SJCRH30 (cell line): Measurements from ENCODE around the gene INPP5F. TPM values are rescaled to one million over a fixed set of nuclear protein-coding genes. Genes with fewer than 3 reads are reported as not detected.

Experiments
- DNase-seq, 2 experiments: peaks; one replicate each; pipeline ENCODE4 v3.0.0-alpha.2; 2015 to 2020
- H3K27ac ChIP-seq: fragments of 250-450 bp; sonication (Bioruptor Pico); 2 replicates; pipeline ENCODE4 v1.5.1; 2020; ENCODE audit warnings: mild to moderate bottlenecking, moderate library complexity
- H3K27me3 ChIP-seq: fragments of 250-450 bp; sonication (Bioruptor Pico); 2 replicates; pipeline ENCODE4 v1.5.1; 2020; ENCODE audit warnings: mild to moderate bottlenecking, moderate library complexity
- H3K36me3 ChIP-seq: fragments of 250-450 bp; sonication (Bioruptor Pico); 2 replicates; pipeline ENCODE4 v1.5.1; 2020; ENCODE audit warnings: mild to moderate bottlenecking, moderate library complexity
- H3K4me1 ChIP-seq: fragments of 250-450 bp; sonication (Bioruptor Pico); 2 replicates; pipeline ENCODE4 v1.5.1; 2020; ENCODE audit warnings: mild to moderate bottlenecking, moderate library complexity
- H3K4me3 ChIP-seq: fragments of 250-450 bp; sonication (Bioruptor Pico); 2 replicates; pipeline ENCODE4 v1.5.1; 2020; ENCODE audit warnings: mild to moderate bottlenecking, moderate library complexity
- H3K9me3 ChIP-seq: fragments of 250-450 bp; sonication (Bioruptor Pico); replicated peaks from 2 replicates; pipeline ENCODE4 v1.5.1; 2020; ENCODE audit warnings: mild to moderate bottlenecking, moderate library complexity
- total RNA-seq: library from RNA; depleted of rRNA; stranded (reverse); fragments of >200 nt; shearing (Covaris generic); gene quantifications from 2 replicates; pipeline ENCODE4 v1.2.3, GENCODE V29; 2014

Gene INPP5F
- total RNA-seq, 1 experiment from 2014 or later = 13.8 TPM

- H3K4me3 ChIP-seq = no peak overlapping the region
- no peaks in the 10 kb centered on the region for H3K27me3 ChIP-seq
- H3K4me1 ChIP-seq = no peaks in the 10 kb centered on the region
- peaks cover 49% of the 10 kb centered on the region for H3K36me3 ChIP-seq
- DNase-seq = no peak
- H3K9me3 ChIP-seq = no peaks in the 10 kb centered on the region
- no peak overlapping the region for H3K27ac ChIP-seq
Measured at GRCh38 chr10:119826771-119827170, 100.9 kb downstream of the INPP5F start.

- Histone ChIP-seq H3K9me3 (no peaks in the 10 kb centered on the region), H3K4me1 (no peaks in the 10 kb centered on the region), H3K36me3 (peaks cover 50% of the 10 kb centered on the region), H3K27me3 (no peaks in the 10 kb centered on the region), H3K27ac (no peak overlapping the region), H3K4me3 (no peak overlapping the region)
- DNase-seq = no peak
Measured at GRCh38 chr10:119827430-119827829, 101.6 kb downstream of the INPP5F start.

GRCh38 chr10:119829429-119829828, 103.6 kb downstream of the INPP5F start:
- DNase-seq = no peak
- H3K27me3 ChIP-seq = no peaks in the 10 kb centered on the region
- H3K4me3 ChIP-seq = no peak overlapping the region
- H3K36me3 ChIP-seq = peaks cover 61% of the 10 kb centered on the region
- no peaks in the 10 kb centered on the region for H3K9me3 ChIP-seq
- no peaks in the 10 kb centered on the region for H3K4me1 ChIP-seq
- H3K27ac ChIP-seq = no peak overlapping the region

- Histone ChIP-seq H3K27me3 (no peaks in the 10 kb centered on the region), H3K4me3 (no peak overlapping the region), H3K36me3 (peaks cover 64% of the 10 kb centered on the region), H3K9me3 (no peaks in the 10 kb centered on the region), H3K27ac (no peak overlapping the region), H3K4me1 (no peaks in the 10 kb centered on the region)
- DNase-seq = no peak
Measured at GRCh38 chr10:119830851-119831250, 105.0 kb downstream of the INPP5F start.

GRCh38 chr10:119831656-119832055, 105.8 kb downstream of the INPP5F start:
- H3K9me3 ChIP-seq = no peaks in the 10 kb centered on the region

GRCh38 chr10:119832951-119833350, 107.1 kb downstream of the INPP5F start:
- Histone ChIP-seq H3K27me3 (no peaks in the 10 kb centered on the region), H3K9me3 (no peaks in the 10 kb centered on the region), H3K27ac (no peak overlapping the region), H3K4me3 (no peak overlapping the region), H3K4me1 (no peaks in the 10 kb centered on the region), H3K36me3 (peaks cover 75% of the 10 kb centered on the region)
- DNase-seq = no peak

More at GRCh38 chr10:119831656-119832055, 105.8 kb downstream of the INPP5F start:
- Histone ChIP-seq H3K36me3 (peaks cover 65% of the 10 kb centered on the region), H3K4me3 (no peak overlapping the region), H3K27me3 (no peaks in the 10 kb centered on the region), H3K27ac (no peak overlapping the region), H3K4me1 (no peaks in the 10 kb centered on the region)
- no peak for DNase-seq

- Histone ChIP-seq H3K27me3 (no peaks in the 10 kb centered on the region), H3K4me1 (no peaks in the 10 kb centered on the region), H3K36me3 (peaks cover 75% of the 10 kb centered on the region), H3K27ac (no peak overlapping the region), H3K4me3 (no peak overlapping the region), H3K9me3 (no peaks in the 10 kb centered on the region)
- DNase-seq = no peak
Measured at GRCh38 chr10:119834188-119834587, 108.3 kb downstream of the INPP5F start.

- no peak overlapping the region for H3K27ac ChIP-seq
- no peaks in the 10 kb centered on the region for H3K9me3 ChIP-seq
- no peak for DNase-seq
- H3K36me3 ChIP-seq = peaks cover 87% of the 10 kb centered on the region
- H3K27me3 ChIP-seq = no peaks in the 10 kb centered on the region
- H3K4me1 ChIP-seq = peaks cover 22% of the 10 kb centered on the region
- no peak overlapping the region for H3K4me3 ChIP-seq
Measured at GRCh38 chr10:119845656-119846055, 119.8 kb downstream of the INPP5F start.

- Histone ChIP-seq H3K9me3 (no peaks in the 10 kb centered on the region), H3K4me1 (peaks cover 22% of the 10 kb centered on the region), H3K27me3 (no peaks in the 10 kb centered on the region), H3K27ac (peak overlapping the region; percentile 72), H3K36me3 (peaks cover 83% of the 10 kb centered on the region), H3K4me3 (no peak overlapping the region)
- peak; percentile 13 for DNase-seq
Measured at GRCh38 chr10:119849031-119849789, 123.4 kb downstream of the INPP5F start.

GRCh38 chr10:119849944-119850343, 124.1 kb downstream of the INPP5F start:
- Histone ChIP-seq H3K36me3 (peaks cover 81% of the 10 kb centered on the region), H3K9me3 (no peaks in the 10 kb centered on the region)

GRCh38 chr10:119852277-119852676, 126.4 kb downstream of the INPP5F start:
- H3K36me3 ChIP-seq = peaks cover 72% of the 10 kb centered on the region
- no peak for DNase-seq
- no peaks in the 10 kb centered on the region for H3K9me3 ChIP-seq
- H3K27ac ChIP-seq = no peak overlapping the region
- H3K4me3 ChIP-seq = no peak overlapping the region
- no peaks in the 10 kb centered on the region for H3K27me3 ChIP-seq
- peaks cover 22% of the 10 kb centered on the region for H3K4me1 ChIP-seq

More at GRCh38 chr10:119849944-119850343, 124.1 kb downstream of the INPP5F start:
- peak overlapping the region; percentile 72 for H3K27ac ChIP-seq
- no peaks in the 10 kb centered on the region for H3K27me3 ChIP-seq
- peaks cover 22% of the 10 kb centered on the region for H3K4me1 ChIP-seq
- DNase-seq = no peak
- H3K4me3 ChIP-seq = no peak overlapping the region

- peaks cover 22% of the 10 kb centered on the region for H3K4me1 ChIP-seq
- H3K27me3 ChIP-seq = no peaks in the 10 kb centered on the region
- peaks cover 74% of the 10 kb centered on the region for H3K36me3 ChIP-seq
Measured at GRCh38 chr10:119852822-119853221, 127.0 kb downstream of the INPP5F start.

GRCh38 chr10:119853574-119853973, 127.7 kb downstream of the INPP5F start:
- no peak overlapping the region for H3K27ac ChIP-seq
- peaks cover 79% of the 10 kb centered on the region for H3K36me3 ChIP-seq
- DNase-seq = no peak
- H3K27me3 ChIP-seq = no peaks in the 10 kb centered on the region
- H3K4me1 ChIP-seq = peaks cover 18% of the 10 kb centered on the region
- H3K9me3 ChIP-seq = no peaks in the 10 kb centered on the region
- no peak overlapping the region for H3K4me3 ChIP-seq

More at GRCh38 chr10:119852822-119853221, 127.0 kb downstream of the INPP5F start:
- Histone ChIP-seq H3K27ac (no peak overlapping the region), H3K9me3 (no peaks in the 10 kb centered on the region), H3K4me3 (no peak overlapping the region)
- DNase-seq = no peak

- no peak for DNase-seq
- H3K9me3 ChIP-seq = no peaks in the 10 kb centered on the region
- H3K36me3 ChIP-seq = peaks cover 44% of the 10 kb centered on the region
- no peaks in the 10 kb centered on the region for H3K4me1 ChIP-seq
- no peak overlapping the region for H3K4me3 ChIP-seq
- H3K27ac ChIP-seq = no peak overlapping the region
- no peaks in the 10 kb centered on the region for H3K27me3 ChIP-seq
Measured at GRCh38 chr10:119858063-119858462, 132.2 kb downstream of the INPP5F start.

- peak in 1 of 2 experiments; percentile 38 for DNase-seq
- H3K36me3 ChIP-seq = peaks cover 37% of the 10 kb centered on the region
- no peaks in the 10 kb centered on the region for H3K9me3 ChIP-seq
- no peak overlapping the region for H3K27ac ChIP-seq
- no peak overlapping the region for H3K4me3 ChIP-seq
- H3K27me3 ChIP-seq = no peaks in the 10 kb centered on the region
- no peaks in the 10 kb centered on the region for H3K4me1 ChIP-seq
Measured at GRCh38 chr10:119859420-119860258, 133.8 kb downstream of the INPP5F start.
